Measurements from ENCODE around the gene NGF.

GRCh38 chr1:115283681-115284146 lies 54.3 kb downstream of the NGF start:
- TF ChIP-seq CTCF (IDR thresholded peaks at IDR 0.05) (no peak), POLR2A (IDR thresholded peaks at IDR 0.05) (no peak)

Data from thyroid gland (tissue), 4 donors.